ENCODE measurements around the gene TTYH3.

DNA sequence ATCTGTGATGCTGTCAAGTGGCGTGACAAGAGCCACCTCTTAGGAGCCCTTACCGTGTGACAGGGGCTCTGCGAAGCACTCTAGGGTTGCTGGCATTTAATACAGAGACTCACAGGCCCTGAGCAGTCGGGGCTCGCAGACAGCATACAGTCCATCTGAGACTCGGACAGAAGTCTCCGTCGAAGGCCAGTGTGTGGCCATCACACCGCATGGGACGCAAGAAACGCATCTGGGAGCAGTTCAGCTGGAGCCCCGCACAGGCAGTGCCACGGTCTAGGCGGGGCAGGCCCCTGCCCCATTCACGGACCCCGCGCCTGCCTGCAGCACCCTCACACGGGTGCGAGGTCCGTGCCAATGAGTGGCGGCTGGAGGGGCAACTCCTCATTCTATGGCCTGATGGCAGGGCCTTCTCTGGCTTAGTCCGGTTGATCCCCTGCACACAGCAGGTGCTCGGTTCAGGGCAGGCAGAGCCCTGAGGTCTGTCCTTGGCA lies 39.4 kb upstream of the TTYH3 start:
- TF ChIP-seq, protein P1, sequence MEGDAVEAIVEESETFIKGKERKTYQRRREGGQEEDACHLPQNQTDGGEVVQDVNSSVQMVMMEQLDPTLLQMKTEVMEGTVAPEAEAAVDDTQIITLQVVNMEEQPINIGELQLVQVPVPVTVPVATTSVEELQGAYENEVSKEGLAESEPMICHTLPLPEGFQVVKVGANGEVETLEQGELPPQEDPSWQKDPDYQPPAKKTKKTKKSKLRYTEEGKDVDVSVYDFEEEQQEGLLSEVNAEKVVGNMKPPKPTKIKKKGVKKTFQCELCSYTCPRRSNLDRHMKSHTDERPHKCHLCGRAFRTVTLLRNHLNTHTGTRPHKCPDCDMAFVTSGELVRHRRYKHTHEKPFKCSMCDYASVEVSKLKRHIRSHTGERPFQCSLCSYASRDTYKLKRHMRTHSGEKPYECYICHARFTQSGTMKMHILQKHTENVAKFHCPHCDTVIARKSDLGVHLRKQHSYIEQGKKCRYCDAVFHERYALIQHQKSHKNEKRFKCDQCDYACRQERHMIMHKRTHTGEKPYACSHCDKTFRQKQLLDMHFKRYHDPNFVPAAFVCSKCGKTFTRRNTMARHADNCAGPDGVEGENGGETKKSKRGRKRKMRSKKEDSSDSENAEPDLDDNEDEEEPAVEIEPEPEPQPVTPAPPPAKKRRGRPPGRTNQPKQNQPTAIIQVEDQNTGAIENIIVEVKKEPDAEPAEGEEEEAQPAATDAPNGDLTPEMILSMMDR (conservative IDR thresholded peaks at IDR 0.05; ENCODE audit: low read length), result no peak
- TF ChIP-seq EZH2phosphoT487 (IDR thresholded peaks at IDR 0.05; ENCODE audit: borderline replicate concordance, low read depth, low read length), result no peak

All from OCI-LY7 (cell line).